Measurements from ENCODE around the gene KCNK4.

GRCh38 chr11:64338716-64339115 is 47.6 kb downstream of the KCNK4 start:
- TF ChIP-seq CTCF (IDR thresholded peaks at IDR 0.05): no peak
- TF ChIP-seq POLR2AphosphoS5 (IDR thresholded peaks at IDR 0.05): no peak

Data from transverse colon (tissue), 4 donors.